Smooth muscle cell (in vitro differentiated cells): ENCODE measurements around the gene PFDN6. TPM values are rescaled to one million over a fixed set of nuclear protein-coding genes. Genes with fewer than 3 reads are reported as not detected.

Experiments used
- DNase-seq: peaks from one replicate; lab custom pipeline; 2025; ENCODE audit not compliant: unreplicated experiment; lab: John Stamatoyannopoulos, UW
- H2AFZ ChIP-seq: fragments of 200-600 bp; sonication (generic); 2 replicates; pipeline ENCODE4 v1.6.0; 2016; ENCODE audit warnings: antibody characterized with exemption, low read depth, mild to moderate bottlenecking
- H3F3A ChIP-seq: fragments of 200-600 bp; sonication (generic); 2 replicates; pipeline ENCODE4 v1.6.0; 2017; ENCODE audit warnings: antibody characterized with exemption, low read depth
- H3K27ac ChIP-seq: fragments of 200-600 bp; sonication (generic); 2 replicates; pipeline ENCODE4 v1.5.1; 2016; ENCODE audit warnings: low read depth, mild to moderate bottlenecking
- H3K27me3 ChIP-seq: fragments of 200-600 bp; sonication (generic); 2 replicates; pipeline ENCODE4 v1.6.1; 2016; ENCODE audit warnings: low read depth, mild to moderate bottlenecking
- H3K36me3 ChIP-seq: fragments of 200-600 bp; sonication (generic); 2 replicates; pipeline ENCODE4 v1.5.1; 2016; ENCODE audit warnings: low read depth
- H3K4me1 ChIP-seq: fragments of 200-600 bp; sonication (generic); 2 replicates; pipeline ENCODE4 v1.5.1; 2016; ENCODE audit warnings: low read depth
- H3K4me2 ChIP-seq: fragments of 200-600 bp; sonication (generic); 2 replicates; pipeline ENCODE4 v1.6.0; 2016; ENCODE audit warnings: mild to moderate bottlenecking
- H3K4me3 ChIP-seq: fragments of 200-600 bp; sonication (generic); 2 replicates; pipeline ENCODE4 v1.5.1; 2016; ENCODE audit warnings: mild to moderate bottlenecking
- H3K79me2 ChIP-seq: fragments of 200-600 bp; sonication (generic); 2 replicates; pipeline ENCODE4 v1.6.0; 2016; ENCODE audit warnings: low read depth, mild to moderate bottlenecking
- H3K9ac ChIP-seq: fragments of 200-600 bp; sonication (generic); 2 replicates; pipeline ENCODE4 v1.6.0; 2016; ENCODE audit warnings: low read depth
- H3K9me3 ChIP-seq: fragments of 200-600 bp; sonication (generic); replicated peaks from 2 replicates; pipeline ENCODE4 v1.5.1; 2016; ENCODE audit warnings: low read depth
- H4K20me1 ChIP-seq: fragments of 200-600 bp; sonication (generic); 2 replicates; pipeline ENCODE4 v1.6.0; 2016; ENCODE audit warnings: low read depth
- CTCF ChIP-seq: fragments of 200-600 bp; sonication (generic); IDR thresholded peaks from 2 replicates; pipeline ENCODE4 v1.5.1; 2017; ENCODE audit warnings: borderline replicate concordance, mild to moderate bottlenecking, antibody characterized with exemption; ENCODE audit not compliant: insufficient read depth, poor library complexity, severe bottlenecking
- WGBS: methylation state at CpG from one replicate; pipeline ENCODE4 v1.1.7; 2016; ENCODE audit warnings: low lambda C conversion rate; 5-methylcytosine and 5-hydroxymethylcytosine counted together
- polyA plus RNA-seq: library from polyadenylated mRNA; unstranded; fragments of >200 nt; fragmentation: Nextera tagmentation; extraction: Ambion mirVana; gene quantifications from 2 replicates; pipeline ENCODE4 v1.2.1, GENCODE V29; 2016
- total RNA-seq: library from RNA; depleted of rRNA; stranded (reverse); fragments of >200 nt; gene quantifications from 2 replicates; pipeline ENCODE4 v1.2.3, GENCODE V29; 2014

The PFDN6 gene
- total and polyA plus RNA-seq, 2 experiments from 2014 or later: 23.1 to 33.8 TPM

DNA sequence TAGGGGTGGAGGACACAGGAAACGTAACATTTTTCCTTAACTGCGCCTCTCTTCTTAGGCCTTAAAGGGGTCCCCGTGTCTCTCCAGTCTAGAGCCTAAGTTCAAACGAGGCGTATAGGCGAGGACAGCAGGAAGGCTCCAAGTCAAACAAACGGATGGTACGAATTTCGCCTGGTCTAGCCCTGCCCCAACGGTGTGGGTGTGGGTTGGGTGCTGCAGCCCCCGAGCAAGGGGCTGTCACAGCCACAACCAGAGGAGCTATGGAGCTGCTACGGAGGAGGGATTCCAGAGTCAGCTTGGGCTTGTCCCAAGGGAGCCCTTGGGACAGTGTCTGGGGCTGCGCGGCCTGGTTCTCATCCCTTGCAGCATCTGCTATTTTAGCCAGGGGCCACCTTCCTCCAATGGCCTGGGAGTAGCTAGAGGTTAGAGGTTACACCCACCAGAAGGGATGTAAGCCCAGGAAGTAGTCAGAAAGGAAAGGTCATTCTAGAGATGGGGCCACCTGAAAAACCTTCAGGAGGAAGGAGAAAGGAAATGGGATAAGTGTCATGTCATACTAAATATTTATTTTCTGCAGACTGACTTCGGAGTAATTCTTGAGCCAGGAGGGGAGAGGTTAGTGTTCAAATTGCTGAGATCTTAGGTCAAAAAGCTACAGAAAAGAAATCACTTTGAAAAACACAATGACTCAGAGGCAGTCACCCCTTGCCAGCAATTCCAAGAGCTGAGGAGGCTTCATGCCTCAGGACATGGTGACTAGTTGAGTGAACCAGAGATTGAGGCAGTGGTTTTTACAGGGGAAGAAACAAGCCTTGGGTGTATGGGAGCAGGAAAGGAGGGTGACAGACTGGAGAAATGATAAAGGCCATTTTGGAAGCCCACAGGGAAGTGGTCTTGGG lies 39.4 kb upstream of the PFDN6 start:
- no peaks in the 10 kb centered on the region for H3F3A ChIP-seq
- peaks cover 15% of the 10 kb centered on the region for H3K4me1 ChIP-seq
- DNase-seq: no peak
- H3K4me2 ChIP-seq: peak overlapping the region; percentile 90
- H3K36me3 ChIP-seq: no peaks in the 10 kb centered on the region
- H3K79me2 ChIP-seq: no peaks in the 10 kb centered on the region
- WGBS: 35% methylated on average over 15 of the region's 15 CpGs
- H3K9me3 ChIP-seq: no peaks in the 10 kb centered on the region
- no peaks in the 10 kb centered on the region for H4K20me1 ChIP-seq
- no peaks in the 10 kb centered on the region for H3K27me3 ChIP-seq
- H2AFZ ChIP-seq: peak overlapping the region; percentile 57
- H3K4me3 ChIP-seq: peak overlapping the region; percentile 53
- peak overlapping the region; percentile 73 for H3K27ac ChIP-seq
- H3K9ac ChIP-seq: peak overlapping the region; percentile 72
- TF ChIP-seq CTCF: no peak

GRCh38 chr6:33250731-33251130 lies 38.7 kb upstream of the PFDN6 start:
- no peak for TF ChIP-seq CTCF
- peaks cover 15% of the 10 kb centered on the region for H3K4me1 ChIP-seq
- H3F3A ChIP-seq: no peaks in the 10 kb centered on the region
- 95% methylated on average over 13 of the region's 13 CpGs for WGBS
- no peaks in the 10 kb centered on the region for H3K36me3 ChIP-seq
- H2AFZ ChIP-seq: no peak overlapping the region
- no peaks in the 10 kb centered on the region for H3K9me3 ChIP-seq
- H3K9ac ChIP-seq: no peak overlapping the region
- no peak overlapping the region for H3K4me2 ChIP-seq
- DNase-seq: no peak
- no peaks in the 10 kb centered on the region for H3K79me2 ChIP-seq
- no peak overlapping the region for H3K4me3 ChIP-seq
- no peaks in the 10 kb centered on the region for H4K20me1 ChIP-seq
- peak overlapping the region; percentile 73 for H3K27ac ChIP-seq
- H3K27me3 ChIP-seq: no peaks in the 10 kb centered on the region

DNA sequence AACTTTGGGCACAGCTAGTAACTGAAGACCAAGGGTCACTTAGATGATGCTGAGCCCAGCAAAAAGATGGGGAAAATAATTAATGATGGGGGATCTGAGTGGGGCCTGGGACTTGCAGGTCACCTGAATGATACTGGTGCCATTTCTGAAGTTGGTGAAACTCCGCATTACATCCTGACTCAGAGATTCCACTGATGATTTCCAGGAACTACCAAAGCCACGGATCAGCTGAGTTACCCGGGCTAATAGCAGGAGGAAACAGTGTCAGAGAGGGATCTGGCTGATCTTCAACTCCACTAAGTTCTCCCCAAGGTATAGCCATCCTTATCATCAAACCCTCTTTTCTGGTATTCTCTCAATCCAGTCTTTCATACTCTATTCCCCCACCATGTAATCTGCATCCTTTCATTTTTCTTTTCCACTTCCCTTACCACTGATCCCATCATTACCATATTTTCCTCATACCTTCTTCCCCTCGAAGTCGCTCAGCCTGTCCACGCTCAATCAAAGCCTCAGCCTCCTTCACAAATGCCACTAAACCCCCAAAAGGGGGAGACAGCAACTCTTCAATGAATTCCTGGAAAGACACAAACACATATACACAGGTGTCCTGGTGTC lies 37.9 kb upstream of the PFDN6 start:
- no peak for DNase-seq
- Histone ChIP-seq H3K36me3 (no peaks in the 10 kb centered on the region), H2AFZ (no peak overlapping the region), H3K79me2 (no peaks in the 10 kb centered on the region), H4K20me1 (no peaks in the 10 kb centered on the region), H3K9ac (no peak overlapping the region), H3K27me3 (no peaks in the 10 kb centered on the region), H3K27ac (no peak overlapping the region), H3K4me2 (no peak overlapping the region), H3K4me3 (no peak overlapping the region), H3K4me1 (peaks cover 15% of the 10 kb centered on the region), H3K9me3 (no peaks in the 10 kb centered on the region), H3F3A (no peaks in the 10 kb centered on the region)
- no peak for TF ChIP-seq CTCF
- 90% methylated on average over 6 of the region's 6 CpGs for WGBS
